K562 (cell line): ENCODE results near the gene C1orf21. TPM values are rescaled to one million over a fixed set of nuclear protein-coding genes. Genes with fewer than 3 reads are reported as not detected.
A peak's percentile ranks its signal among the peaks of the same experiment; 100 is the strongest.

ENCODE experiments used
- ADNP ChIP-seq: fragments of 200-800 bp; sonication (Bioruptor generic); IDR thresholded peaks from 2 replicates; pipeline ENCODE4 v1.6.1; 2016; ENCODE audit warnings: missing genetic modification characterization, missing compliant biosample characterization
- BDP1 ChIP-seq: IDR thresholded peaks from 3 replicates; pipeline ENCODE4 v1.6.1; 2011; ENCODE audit not compliant: insufficient read length, insufficient read depth
- CC2D1A ChIP-seq: fragments of 450-650 bp; IDR thresholded peaks from 2 replicates; pipeline ENCODE4 v1.6.1; 2017; ENCODE audit warnings: mild to moderate bottlenecking
- ELK3 ChIP-seq: fragments of 450-650 bp; formaldehyde crosslinking; IDR thresholded peaks from 2 replicates; pipeline ENCODE4 v1.4.0; 2020; ENCODE audit warnings: mild to moderate bottlenecking
- ETV6 ChIP-seq, 3 experiments: fragments of 150-350 bp in 1 of 3; sonication (generic) in 1 of 3; formaldehyde crosslinking in 1 of 3; IDR thresholded peaks; 2 replicates each; pipeline versions ENCODE4 v1.6.1 to v1.8.0; 2014 to 2022; ENCODE audit warnings: borderline replicate concordance in 2 of 3, low read depth in 2 of 3, antibody characterized with exemption in 1 of 3, low read length in 1 of 3, mild to moderate bottlenecking in 1 of 3, missing genetic modification reagents in 1 of 3
- GTF2B ChIP-seq: IDR thresholded peaks from 2 replicates; pipeline ENCODE4 v1.6.1; 2011; ENCODE audit not compliant: insufficient read length; ENCODE audit errors: extremely low read depth
- HMGN3 ChIP-seq: IDR thresholded peaks from 2 replicates; pipeline ENCODE4 v1.6.1; 2011; ENCODE audit warnings: borderline replicate concordance, low read depth, mild to moderate bottlenecking, mixed read lengths, low read length; ENCODE audit not compliant: insufficient read length; ENCODE audit errors: extremely low read depth
- HNRNPLL ChIP-seq: fragments of 200-400 bp; formaldehyde crosslinking; IDR thresholded peaks from 2 replicates; pipeline ENCODE4 v1.6.1; 2017; ENCODE audit warnings: low read length, low read depth, mild to moderate bottlenecking; ENCODE audit not compliant: poor library complexity, severe bottlenecking
- MAFF ChIP-seq: IDR thresholded peaks from 2 replicates; pipeline ENCODE4 v1.6.1; 2012; ENCODE audit warnings: low read length, improper control_type of control experiment
- MNT ChIP-seq, 2 experiments: fragments of 450-650 bp; conservative IDR thresholded peaks; 2 replicates each; pipeline ENCODE4 v1.6.1; 2017; ENCODE audit warnings: mild to moderate bottlenecking in 2 of 2, moderate library complexity in 2 of 2
- RAD21 ChIP-seq, 2 experiments: fragments of 250-450 bp in 1 of 2; fragments of 450-650 bp in 1 of 2; sonication (Bioruptor Pico) in 1 of 2; formaldehyde crosslinking in 1 of 2; IDR thresholded peaks in 1 of 2; conservative IDR thresholded peaks in 1 of 2; 2 replicates each; pipeline versions ENCODE4 v1.4.0 to v1.8.0; 2020 to 2022; ENCODE audit warnings: mild to moderate bottlenecking in 2 of 2, moderate library complexity in 1 of 2
- STAG1 ChIP-seq: sonication (generic); formaldehyde crosslinking; IDR thresholded peaks from 2 replicates; pipeline ENCODE4 v1.5.0; 2020; ENCODE audit warnings: missing genetic modification reagents, borderline replicate concordance
- TAF1 ChIP-seq: IDR thresholded peaks from 2 replicates; pipeline ENCODE4 v1.6.1; 2011; ENCODE audit warnings: mild to moderate bottlenecking, low read length, moderate library complexity; ENCODE audit not compliant: insufficient read depth, control insufficient read depth, severe bottlenecking; ENCODE audit errors: extremely low read depth
- ZNF133 ChIP-seq: fragments of 250-450 bp; sonication (Bioruptor Pico); IDR thresholded peaks from 2 replicates; pipeline ENCODE4 v1.4.0; 2020; ENCODE audit warnings: mild to moderate bottlenecking
- ZNF212 ChIP-seq: fragments of 450-650 bp; formaldehyde crosslinking; IDR thresholded peaks from 2 replicates; pipeline ENCODE4 v1.4.0; 2020; ENCODE audit warnings: mild to moderate bottlenecking
- ZNF589 ChIP-seq: fragments of 200-800 bp; sonication (Bioruptor generic); IDR thresholded peaks from 2 replicates; pipeline ENCODE4 v1.6.1; 2016; ENCODE audit warnings: low read depth, missing genetic modification characterization, missing compliant biosample characterization
- polyA plus RNA-seq, 8 experiments: library from polyadenylated mRNA; depleted of rRNA in 4 of 8; stranded (reverse) in 5 of 8; unstranded in 3 of 8; fragments of >200 nt; fragmentation: Nextera tagmentation in 2 of 8; fragmentation: Illumina TruSeq in 1 of 8; extraction: Ambion mirVana in 2 of 8; extraction: Trizol in 1 of 8; gene quantifications; 2 replicates each; pipeline versions ENCODE4 v1.2.1 to v1.2.3, GENCODE V29; 2011 to 2014; ENCODE audit warnings: inconsistent platforms in 1 of 8, missing spikeins in 1 of 8
- total RNA-seq, 7 experiments: library from RNA; depleted of rRNA in 6 of 7; stranded (reverse); fragments of >200 nt in 6 of 7; fragmentation: Illumina TruSeq in 2 of 7; extraction: Trizol in 2 of 7; gene quantifications; 2 replicates each; pipeline versions ENCODE4 v1.2.1 to v1.2.3, GENCODE V29; 2011 to 2021; ENCODE audit warnings: low replicate concordance in 1 of 7
- TF ChIP-seq, protein P1 (sequence below), 2 experiments: IDR thresholded peaks; 2 replicates each; pipeline ENCODE4 v1.6.1; 2011; ENCODE audit warnings: borderline replicate concordance in 1 of 2, control low read depth in 1 of 2, low read depth in 1 of 2, low read length in 1 of 2, mild to moderate bottlenecking in 1 of 2, mixed read lengths in 1 of 2, moderate library complexity in 1 of 2; ENCODE audit not compliant: insufficient read depth in 1 of 2, insufficient read length in 1 of 2, poor library complexity in 1 of 2, severe bottlenecking in 1 of 2; ENCODE audit errors: extremely low read depth in 1 of 2
- TF ChIP-seq, protein P2 (sequence below): fragments of 250-450 bp; sonication (Bioruptor Pico); IDR thresholded peaks from 2 replicates; pipeline ENCODE4 v1.4.0; 2020; ENCODE audit warnings: borderline replicate concordance

The C1orf21 gene
- total and polyA plus RNA-seq, 9 of the 15 experiments (the other 6 are each of a cell fraction or from before 2014, with no cell fraction given) = under 0.01 to 0.31 (median 0.07) TPM

- no peak for TF ChIP-seq GTF2B
- TF ChIP-seq CC2D1A = no peak
- TF ChIP-seq ZNF589 (CRISPR knock-in tag) = no peak
- TF ChIP-seq ELK3 (CRISPR knock-in tag) = no peak
- TF ChIP-seq, protein P1, sequence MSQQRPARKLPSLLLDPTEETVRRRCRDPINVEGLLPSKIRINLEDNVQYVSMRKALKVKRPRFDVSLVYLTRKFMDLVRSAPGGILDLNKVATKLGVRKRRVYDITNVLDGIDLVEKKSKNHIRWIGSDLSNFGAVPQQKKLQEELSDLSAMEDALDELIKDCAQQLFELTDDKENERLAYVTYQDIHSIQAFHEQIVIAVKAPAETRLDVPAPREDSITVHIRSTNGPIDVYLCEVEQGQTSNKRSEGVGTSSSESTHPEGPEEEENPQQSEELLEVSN (IDR thresholded peaks at IDR 0.05; ENCODE audit: borderline replicate concordance in 1 of 2, extremely low read depth in 1 of 2, insufficient read depth in 1 of 2, insufficient read length in 1 of 2, low read depth in 1 of 2, low read length in 1 of 2, poor library complexity in 1 of 2, severe bottlenecking in 1 of 2) = peak in 1 of 2 experiments; percentile 65
- TF ChIP-seq, protein P2, sequence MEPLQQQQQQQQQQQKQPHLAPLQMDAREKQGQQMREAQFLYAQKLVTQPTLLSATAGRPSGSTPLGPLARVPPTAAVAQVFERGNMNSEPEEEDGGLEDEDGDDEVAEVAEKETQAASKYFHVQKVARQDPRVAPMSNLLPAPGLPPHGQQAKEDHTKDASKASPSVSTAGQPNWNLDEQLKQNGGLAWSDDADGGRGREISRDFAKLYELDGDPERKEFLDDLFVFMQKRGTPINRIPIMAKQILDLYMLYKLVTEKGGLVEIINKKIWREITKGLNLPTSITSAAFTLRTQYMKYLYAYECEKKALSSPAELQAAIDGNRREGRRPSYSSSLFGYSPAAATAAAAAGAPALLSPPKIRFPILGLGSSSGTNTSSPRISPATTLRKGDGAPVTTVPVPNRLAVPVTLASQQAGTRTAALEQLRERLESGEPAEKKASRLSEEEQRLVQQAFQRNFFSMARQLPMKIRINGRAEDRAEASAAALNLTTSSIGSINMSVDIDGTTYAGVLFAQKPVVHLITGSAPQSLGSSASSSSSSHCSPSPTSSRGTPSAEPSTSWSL (CRISPR knock-in tag) = no peak
- TF ChIP-seq HNRNPLL = no peak
- no peak for TF ChIP-seq STAG1 (CRISPR knock-in tag)
- TF ChIP-seq RAD21 (CRISPR knock-in tag; conservative IDR thresholded peaks at IDR 0.05 in 1 of 2, IDR thresholded peaks at IDR 0.05 in 1 of 2) = no peak
- TF ChIP-seq TAF1 = no peak
- TF ChIP-seq ADNP = no peak
- no peak for TF ChIP-seq ETV6 (IDR thresholded peaks at IDR 0.05; ENCODE audit: borderline replicate concordance in 1 of 2, low read depth in 2 of 2, low read length in 1 of 2)
- no peak for TF ChIP-seq ETV6 (CRISPR knock-in tag; IDR thresholded peaks at IDR 0.05; ENCODE audit: borderline replicate concordance)
- TF ChIP-seq ZNF212 (CRISPR knock-in tag) = no peak
- TF ChIP-seq MNT (conservative IDR thresholded peaks at IDR 0.05) = no peak
- no peak for TF ChIP-seq MAFF
- no peak for TF ChIP-seq ZNF133 (CRISPR knock-in tag)
- no peak for TF ChIP-seq HMGN3
- no peak for TF ChIP-seq BDP1
Measured at GRCh38 chr1:184387069-184387475, 243 bp downstream of the C1orf21 start (continued).
